SK-N-MC (cell line): ENCODE measurements around the gene FBXW11.

ENCODE experiments used
- DNase-seq: peaks from one replicate; pipeline ENCODE4 v3.0.0-alpha.2; 2011; ENCODE audit warnings: low read depth, low spot score
- H3K27ac ChIP-seq: fragments of 200-600 bp; sonication (generic); 2 replicates; pipeline ENCODE4 v1.5.1; 2016; ENCODE audit warnings: mixed run types
- H3K36me3 ChIP-seq: fragments of 200-600 bp; sonication (generic); 2 replicates; pipeline ENCODE4 v1.6.1; 2017; ENCODE audit warnings: antibody characterized with exemption, low read length, mixed read lengths; ENCODE audit not compliant: insufficient read depth
- H3K4me3 ChIP-seq: fragments of 200-600 bp; sonication (generic); 2 replicates; pipeline ENCODE4 v1.5.1; 2016
- H3K9ac ChIP-seq: fragments of 200-600 bp; sonication (generic); 2 replicates; pipeline ENCODE4 v1.8.0; 2017; ENCODE audit warnings: mixed run types, mixed read lengths; ENCODE audit not compliant: insufficient read length
- H3K9me3 ChIP-seq: fragments of 200-600 bp; sonication (generic); 2 replicates; pipeline ENCODE4 v1.6.1; 2017; ENCODE audit warnings: low read depth, mild to moderate bottlenecking, antibody characterized with exemption, low read length, moderate library complexity, mixed read lengths
- EZH2 ChIP-seq: fragments of 200-600 bp; sonication (generic); IDR thresholded peaks from one replicate; pipeline ENCODE4 v1.6.1; 2017; ENCODE audit warnings: antibody characterized with exemption
- FOXP2 ChIP-seq: optimal IDR thresholded peaks from 2 replicates; pipeline ENCODE3; 2011; ENCODE audit warnings: mild to moderate bottlenecking, moderate library complexity; ENCODE audit not compliant: insufficient read depth; ENCODE audit errors: extremely low read length, control extremely low read depth
- POLR2AphosphoS5 ChIP-seq: IDR thresholded peaks from 2 replicates; pipeline ENCODE4 v1.6.1; 2012; ENCODE audit warnings: mild to moderate bottlenecking, low read depth, low read length, borderline replicate concordance

Gene FBXW11

GRCh38 chr5:171862624-171863023, 143.8 kb downstream of the FBXW11 start:
- Histone ChIP-seq H3K9me3 (no peaks in the 10 kb centered on the region), H3K9ac (no peak overlapping the region), H3K27ac (no peak overlapping the region), H3K4me3 (no peak overlapping the region), H3K36me3 (no peaks in the 10 kb centered on the region)
- no peak for DNase-seq
- TF ChIP-seq POLR2AphosphoS5 = no peak
- no peak for TF ChIP-seq EZH2
- no peak for TF ChIP-seq FOXP2

DNA sequence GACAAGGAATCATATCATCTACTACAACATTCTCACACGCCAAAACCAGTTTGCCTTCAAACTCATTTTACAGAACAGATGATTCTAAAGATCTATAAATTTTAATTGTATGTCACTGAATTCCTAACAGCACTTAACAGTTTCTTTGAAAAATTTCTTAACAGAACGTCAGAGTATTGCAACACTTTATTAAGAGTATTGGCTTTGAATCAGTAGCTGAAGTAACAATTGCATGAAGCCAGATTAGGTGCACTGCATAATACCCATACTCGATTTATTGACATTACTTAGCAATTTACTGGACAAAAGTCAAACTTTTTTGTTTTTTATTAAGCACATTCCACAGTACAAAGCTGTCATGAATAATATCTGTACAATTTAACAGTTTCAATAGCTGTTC, 145.1 kb downstream of the FBXW11 start:
- Histone ChIP-seq H3K27ac (no peak overlapping the region), H3K4me3 (no peak overlapping the region), H3K9me3 (no peaks in the 10 kb centered on the region), H3K36me3 (no peaks in the 10 kb centered on the region), H3K9ac (no peak overlapping the region)
- TF ChIP-seq EZH2 = no peak
- TF ChIP-seq POLR2AphosphoS5 = no peak
- TF ChIP-seq FOXP2 = no peak
- DNase-seq = no peak

GRCh38 chr5:171858303-171858702, 148.1 kb downstream of the FBXW11 start:
- Histone ChIP-seq H3K36me3 (no peaks in the 10 kb centered on the region), H3K4me3 (no peak overlapping the region), H3K27ac (no peak overlapping the region), H3K9me3 (no peaks in the 10 kb centered on the region), H3K9ac (no peak overlapping the region)
- TF ChIP-seq FOXP2 (no peak), EZH2 (no peak), POLR2AphosphoS5 (no peak)
- no peak for DNase-seq

GRCh38 chr5:171857489-171857876, 149.0 kb downstream of the FBXW11 start:
- TF ChIP-seq POLR2AphosphoS5 (no peak), EZH2 (no peak), FOXP2 (no peak)
- H3K27ac ChIP-seq = no peak overlapping the region

DNA sequence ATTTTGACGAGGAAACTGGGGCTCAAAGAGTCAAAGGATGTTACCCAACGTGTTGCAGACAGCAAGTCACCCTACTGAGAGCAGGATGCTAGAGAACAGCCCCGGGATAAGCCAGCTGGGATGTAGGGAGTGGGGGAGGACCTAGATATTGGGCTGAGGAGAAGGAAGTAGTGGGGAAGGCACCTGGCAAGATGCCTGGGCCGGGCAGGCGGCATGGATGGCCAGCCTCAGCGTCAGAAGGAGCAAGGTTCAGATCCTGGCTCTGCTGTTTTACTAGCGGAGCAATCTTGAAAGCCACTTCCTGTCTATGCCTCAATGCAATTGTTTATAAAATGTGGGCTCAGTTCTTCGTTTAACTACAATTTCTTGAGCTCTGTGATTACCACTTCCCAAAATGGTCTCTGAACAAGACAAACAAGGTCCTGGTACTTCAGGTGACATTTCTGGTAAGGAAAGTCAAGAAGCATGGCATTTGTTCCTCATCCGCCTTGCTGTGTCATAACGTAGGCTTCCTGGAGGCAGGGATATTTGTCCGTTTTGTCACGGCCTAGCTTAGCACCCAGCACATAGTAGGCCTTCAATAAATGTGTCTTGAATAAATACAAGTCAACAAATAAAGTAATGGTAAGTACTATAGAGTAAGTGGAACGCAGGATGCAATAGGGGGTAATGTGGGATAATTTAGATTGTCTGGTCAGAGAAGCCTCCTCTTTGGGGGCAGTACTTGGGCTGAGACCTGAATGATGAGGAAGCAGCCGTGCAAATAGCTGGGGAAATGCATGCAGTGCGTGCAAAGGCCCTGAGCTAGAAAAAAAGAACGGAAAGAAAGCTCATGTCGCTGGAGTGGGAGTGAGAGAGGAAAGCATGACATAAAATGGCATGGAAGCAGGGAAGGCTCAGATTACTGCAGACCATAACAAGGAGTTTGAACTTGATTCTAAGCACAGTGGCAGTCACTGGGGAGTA, 150.4 kb downstream of the FBXW11 start:
- no peak overlapping the region for H3K27ac ChIP-seq
- TF ChIP-seq EZH2 = no peak
- no peak for TF ChIP-seq POLR2AphosphoS5
- TF ChIP-seq FOXP2 = no peak
- no peak overlapping the region for H3K9ac ChIP-seq
- H3K9me3 ChIP-seq = no peaks in the 10 kb centered on the region
- no peak overlapping the region for H3K4me3 ChIP-seq
- no peak for DNase-seq
- H3K36me3 ChIP-seq = no peaks in the 10 kb centered on the region

More at GRCh38 chr5:171857489-171857876, 149.0 kb downstream of the FBXW11 start:
- Histone ChIP-seq H3K9me3 (no peaks in the 10 kb centered on the region), H3K4me3 (no peak overlapping the region), H3K9ac (no peak overlapping the region), H3K36me3 (no peaks in the 10 kb centered on the region)
- no peak for DNase-seq

- H3K36me3 ChIP-seq = no peaks in the 10 kb centered on the region
- TF ChIP-seq FOXP2 (no peak), EZH2 (no peak), POLR2AphosphoS5 (no peak)
- no peak overlapping the region for H3K9ac ChIP-seq
- H3K9me3 ChIP-seq = no peaks in the 10 kb centered on the region
- DNase-seq = no peak
- H3K27ac ChIP-seq = no peak overlapping the region
- no peak overlapping the region for H3K4me3 ChIP-seq
Observed at GRCh38 chr5:171855265-171855664, 151.2 kb downstream of the FBXW11 start.

DNA sequence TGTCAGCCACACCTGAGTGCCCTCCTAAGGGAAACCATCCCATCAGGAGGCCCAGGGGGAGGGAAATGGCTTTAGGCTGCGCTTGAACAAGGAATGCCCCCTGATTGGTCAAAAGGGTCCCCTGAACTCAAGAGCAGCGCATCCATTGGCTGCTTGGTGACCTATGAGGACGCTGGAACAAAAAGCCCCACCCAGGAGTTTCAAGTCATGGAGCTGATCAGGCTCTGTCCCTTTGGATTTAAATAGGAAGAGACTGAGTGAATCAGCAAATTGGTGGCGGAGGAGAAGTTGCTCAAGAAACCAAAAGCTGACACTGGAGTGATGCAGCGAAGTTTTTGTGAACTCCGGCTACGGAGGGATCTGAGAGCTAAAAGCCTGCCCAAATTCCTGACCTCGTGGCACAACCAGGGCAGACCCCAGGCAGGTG, 154.2 kb downstream of the FBXW11 start:
- Histone ChIP-seq H3K9me3 (no peaks in the 10 kb centered on the region), H3K4me3 (no peak overlapping the region), H3K9ac (no peak overlapping the region), H3K27ac (no peak overlapping the region), H3K36me3 (no peaks in the 10 kb centered on the region)
- DNase-seq = no peak
- TF ChIP-seq POLR2AphosphoS5 (no peak), FOXP2 (no peak), EZH2 (no peak)

- Histone ChIP-seq H3K9me3 (no peaks in the 10 kb centered on the region), H3K27ac (no peak overlapping the region), H3K4me3 (no peak overlapping the region), H3K9ac (no peak overlapping the region), H3K36me3 (no peaks in the 10 kb centered on the region)
- TF ChIP-seq POLR2AphosphoS5 (no peak), EZH2 (no peak), FOXP2 (no peak)
- no peak for DNase-seq
Observed at GRCh38 chr5:171851251-171851650, 155.2 kb downstream of the FBXW11 start.
